Endodermal cell (in vitro differentiated cells): Measurements from ENCODE around the gene CSNK1E. TPM values are rescaled to one million over a fixed set of nuclear protein-coding genes. Genes with fewer than 3 reads are reported as not detected.
A peak's percentile ranks its signal among the peaks of the same experiment; 100 is the strongest.

Source experiments
- DNase-seq: peaks from one replicate; pipeline ENCODE4 v3.0.0-alpha.2; 2017
- H3K27ac ChIP-seq: 2 replicates; pipeline ENCODE4 v1.5.1; 2013; ENCODE audit warnings: mild to moderate bottlenecking, low read depth, low read length, moderate library complexity
- H3K27me3 ChIP-seq: 2 replicates; pipeline ENCODE4 v1.6.1; 2013; ENCODE audit warnings: mild to moderate bottlenecking, low read length, moderate library complexity; ENCODE audit not compliant: insufficient read depth, control insufficient read depth, poor library complexity, severe bottlenecking
- H3K36me3 ChIP-seq: 2 replicates; pipeline ENCODE4 v1.7.0; 2013; ENCODE audit warnings: mild to moderate bottlenecking, low read length, moderate library complexity; ENCODE audit not compliant: control insufficient read depth, insufficient read depth
- H3K4me1 ChIP-seq: one replicate; pipeline ENCODE4 v1.7.0; 2013; ENCODE audit warnings: low read length; ENCODE audit not compliant: control insufficient read depth, insufficient read depth
- H3K4me3 ChIP-seq: 2 replicates; pipeline ENCODE4 v1.5.1; 2013; ENCODE audit warnings: mild to moderate bottlenecking, low read length, moderate library complexity
- H3K9ac ChIP-seq: 2 replicates; pipeline ENCODE4 v1.6.1; 2013; ENCODE audit warnings: mild to moderate bottlenecking, low read length, moderate library complexity; ENCODE audit not compliant: poor library complexity, severe bottlenecking; ENCODE audit errors: extremely low read depth
- H3K9me3 ChIP-seq: 2 replicates; pipeline ENCODE4 v1.6.1; 2013; ENCODE audit warnings: mild to moderate bottlenecking, low read length, moderate library complexity; ENCODE audit not compliant: control insufficient read depth
- H3K27ac Mint-ChIP-seq: 2 replicates; pipeline ENCODE4 v1.8.0; 2020; ENCODE audit warnings: mixed read lengths
- H3K27me3 Mint-ChIP-seq: 2 replicates; pipeline ENCODE4 v1.8.0; 2021; ENCODE audit warnings: mild to moderate bottlenecking, mixed read lengths; ENCODE audit not compliant: insufficient read depth
- H3K36me3 Mint-ChIP-seq: 2 replicates; pipeline ENCODE4 v1.8.0; 2020; ENCODE audit warnings: low read depth, mixed read lengths
- H3K4me1 Mint-ChIP-seq: 2 replicates; pipeline ENCODE4 v1.8.0; 2020; ENCODE audit warnings: mixed read lengths
- H3K4me3 Mint-ChIP-seq: 2 replicates; pipeline ENCODE4 v1.8.0; 2020; ENCODE audit warnings: mild to moderate bottlenecking, moderate library complexity, mixed read lengths
- H3K9me3 Mint-ChIP-seq: 2 replicates; pipeline ENCODE4 v1.8.0; 2020; ENCODE audit warnings: mild to moderate bottlenecking, mixed read lengths
- CTCF ChIP-seq: fragments of 200-600 bp; sonication (generic); conservative IDR thresholded peaks from 2 replicates; pipeline ENCODE4 v1.5.0; 2021; ENCODE audit warnings: antibody characterized with exemption, mild to moderate bottlenecking
- WGBS, 2 experiments: methylation state at CpG; one replicate each; pipeline versions ENCODE4 v1.1.5 to v1.1.7; 2013; ENCODE audit warnings: missing lambda C conversion rate in 2 of 2, mixed read lengths in 1 of 2; ENCODE audit not compliant: insufficient coverage in 1 of 2, insufficient read length in 1 of 2; 5-methylcytosine and 5-hydroxymethylcytosine counted together
- total RNA-seq, 2 donors: library from RNA; stranded (reverse); fragmentation: NEBNext Ultra II Directional in 1 of 2; extraction: Animal tissue kit (Norgen Biotek cat#: 25700) in 1 of 2; gene quantifications; 2 replicates in 1 of 2; 3 replicates in 1 of 2; pipeline ENCODE4 v1.2.1, GENCODE V29; 2021

CSNK1E gene
- total RNA-seq, 2 donors from 2014 or later = 224 to 229 TPM

GRCh38 chr22:38272373-38273134 is 44.7 kb downstream of the CSNK1E start, which contains the start of gene TMEM184B:
TSS of gene TMEM184B (minus strand) at chr22:38273010. CDS start at chr22:38247961, 25,049 bp downstream.
- peaks cover 24% of the 10 kb centered on the region for H3K4me1 Mint-ChIP-seq
- 0 to 1% methylated on average over 28 to 97 of the region's 97 CpGs for WGBS, 2 experiments
- H3K27ac Mint-ChIP-seq = peak within 1 kb of the TSS; percentile 91
- no peak for TF ChIP-seq CTCF
- Histone ChIP-seq H3K9me3 (no peaks in the 10 kb centered on the region), H3K27ac (peak within 1 kb of the TSS; percentile 75), H3K4me1 (peaks cover 3% of the 10 kb centered on the region), H3K27me3 (no peaks in the 10 kb centered on the region), H3K9ac (peak within 1 kb of the TSS; percentile 62), H3K36me3 (peaks cover 5% of the 10 kb centered on the region), H3K4me3 (peak within 1 kb of the TSS; percentile 88)
- peaks cover 4% of the 10 kb centered on the region for H3K36me3 Mint-ChIP-seq
- peaks cover 3% of the 10 kb centered on the region for H3K27me3 Mint-ChIP-seq
- DNase-seq = peak; percentile 89
- H3K9me3 Mint-ChIP-seq = no peaks in the 10 kb centered on the region
- H3K4me3 Mint-ChIP-seq = peak within 1 kb of the TSS; percentile 83

GRCh38 chr22:38271927-38272372 is 45.3 kb downstream of the CSNK1E start:
- H3K36me3 Mint-ChIP-seq = peaks cover 4% of the 10 kb centered on the region
- Histone ChIP-seq H3K4me3 (peak overlapping the region; percentile 88), H3K27me3 (no peaks in the 10 kb centered on the region), H3K27ac (no peak overlapping the region), H3K4me1 (peaks cover 3% of the 10 kb centered on the region), H3K9me3 (no peaks in the 10 kb centered on the region), H3K36me3 (peaks cover 5% of the 10 kb centered on the region), H3K9ac (peak overlapping the region; percentile 62)
- peak overlapping the region; percentile 77 for H3K27ac Mint-ChIP-seq
- DNase-seq = peak; percentile 76
- no peak for TF ChIP-seq CTCF
- WGBS, 2 experiments = 0 to 8% methylated on average over 1 to 7 of the region's 7 CpGs
- H3K9me3 Mint-ChIP-seq = no peaks in the 10 kb centered on the region
- peak overlapping the region; percentile 83 for H3K4me3 Mint-ChIP-seq
- H3K27me3 Mint-ChIP-seq = peaks cover 3% of the 10 kb centered on the region
- peaks cover 24% of the 10 kb centered on the region for H3K4me1 Mint-ChIP-seq

- H3K27ac Mint-ChIP-seq = no peak overlapping the region
- H3K4me1 Mint-ChIP-seq = peaks cover 29% of the 10 kb centered on the region
- Histone ChIP-seq H3K27me3 (no peaks in the 10 kb centered on the region), H3K36me3 (peaks cover 7% of the 10 kb centered on the region), H3K27ac (no peak overlapping the region), H3K9me3 (no peaks in the 10 kb centered on the region), H3K9ac (no peak overlapping the region), H3K4me3 (peak overlapping the region; percentile 88), H3K4me1 (peaks cover 3% of the 10 kb centered on the region)
- peaks cover 3% of the 10 kb centered on the region for H3K27me3 Mint-ChIP-seq
- 92 to 93% methylated on average over 7 of the region's 7 CpGs for WGBS, 2 experiments
- H3K9me3 Mint-ChIP-seq = no peaks in the 10 kb centered on the region
- no peak for TF ChIP-seq CTCF
- H3K4me3 Mint-ChIP-seq = no peak overlapping the region
- DNase-seq = no peak
- peaks cover 4% of the 10 kb centered on the region for H3K36me3 Mint-ChIP-seq
These were observed 46.1 kb downstream of the CSNK1E start for GRCh38 chr22:38271101-38271500.
